K562 (cell line): Measurements from ENCODE around the gene GSTA5.

ENCODE experiments used
- JUN ChIP-seq, 2 experiments: sonication (generic) in 1 of 2; formaldehyde crosslinking in 1 of 2; IDR thresholded peaks; 2 replicates each; pipeline versions ENCODE4 v1.6.1 to v1.8.0; 2012 to 2022; ENCODE audit warnings: borderline replicate concordance in 2 of 2, mild to moderate bottlenecking in 2 of 2, improper control_type of control experiment in 1 of 2, low read depth in 1 of 2, low read length in 1 of 2, missing genetic modification reagents in 1 of 2
- POLR2AphosphoS5 ChIP-seq: IDR thresholded peaks from 2 replicates; pipeline ENCODE4 v1.6.1; 2011; ENCODE audit warnings: mild to moderate bottlenecking, low read depth, low read length, moderate library complexity; ENCODE audit not compliant: control insufficient read depth, insufficient read depth
- SIN3A ChIP-seq, 2 experiments: fragments of 150-350 bp in 1 of 2; IDR thresholded peaks; 2 replicates each; pipeline ENCODE4 v1.6.1; 2011 to 2016; ENCODE audit warnings: borderline replicate concordance in 2 of 2, low read depth in 2 of 2, low read length in 2 of 2, mild to moderate bottlenecking in 2 of 2, moderate library complexity in 2 of 2; ENCODE audit not compliant: control insufficient read depth in 1 of 2
- TF ChIP-seq, protein P1 (sequence below), 3 experiments: IDR thresholded peaks in 2 of 3; conservative IDR thresholded peaks in 1 of 3; 2 replicates each; pipeline ENCODE4 v1.5.1; 2011 to 2012; ENCODE audit warnings: low read length in 3 of 3, mild to moderate bottlenecking in 3 of 3, control low read depth in 2 of 3, improper control_type of control experiment in 1 of 3, inconsistent platforms in 1 of 3, low read depth in 1 of 3, mixed read lengths in 1 of 3, moderate library complexity in 1 of 3; ENCODE audit not compliant: insufficient read depth in 2 of 3
- TF ChIP-seq, protein P2 (sequence below): fragments of 450-650 bp; IDR thresholded peaks from 2 replicates; pipeline ENCODE4 v1.6.1; 2016; ENCODE audit warnings: antibody characterized with exemption

DNA sequence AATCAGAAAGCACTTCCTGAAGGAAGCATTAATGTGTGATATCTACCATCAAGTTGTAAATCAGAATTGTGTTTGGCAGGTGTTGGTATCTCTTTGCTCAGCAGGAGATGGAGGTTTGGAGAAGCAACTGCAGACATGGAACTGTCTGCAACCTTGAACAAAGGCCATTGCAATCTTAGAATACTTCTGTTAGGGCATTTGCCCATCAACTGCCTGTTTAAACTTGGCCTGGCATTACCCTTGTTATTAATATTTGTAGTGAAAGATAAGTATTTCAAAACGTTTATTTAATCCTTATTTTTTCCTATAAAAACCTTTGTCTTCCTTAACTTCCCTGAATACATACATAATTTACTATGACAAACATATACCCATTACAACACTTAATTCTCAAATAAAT lies 14.1 kb downstream of the GSTA5 start:
- TF ChIP-seq, protein P1, sequence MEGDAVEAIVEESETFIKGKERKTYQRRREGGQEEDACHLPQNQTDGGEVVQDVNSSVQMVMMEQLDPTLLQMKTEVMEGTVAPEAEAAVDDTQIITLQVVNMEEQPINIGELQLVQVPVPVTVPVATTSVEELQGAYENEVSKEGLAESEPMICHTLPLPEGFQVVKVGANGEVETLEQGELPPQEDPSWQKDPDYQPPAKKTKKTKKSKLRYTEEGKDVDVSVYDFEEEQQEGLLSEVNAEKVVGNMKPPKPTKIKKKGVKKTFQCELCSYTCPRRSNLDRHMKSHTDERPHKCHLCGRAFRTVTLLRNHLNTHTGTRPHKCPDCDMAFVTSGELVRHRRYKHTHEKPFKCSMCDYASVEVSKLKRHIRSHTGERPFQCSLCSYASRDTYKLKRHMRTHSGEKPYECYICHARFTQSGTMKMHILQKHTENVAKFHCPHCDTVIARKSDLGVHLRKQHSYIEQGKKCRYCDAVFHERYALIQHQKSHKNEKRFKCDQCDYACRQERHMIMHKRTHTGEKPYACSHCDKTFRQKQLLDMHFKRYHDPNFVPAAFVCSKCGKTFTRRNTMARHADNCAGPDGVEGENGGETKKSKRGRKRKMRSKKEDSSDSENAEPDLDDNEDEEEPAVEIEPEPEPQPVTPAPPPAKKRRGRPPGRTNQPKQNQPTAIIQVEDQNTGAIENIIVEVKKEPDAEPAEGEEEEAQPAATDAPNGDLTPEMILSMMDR (IDR thresholded peaks at IDR 0.05 in 2 of 3, conservative IDR thresholded peaks at IDR 0.05 in 1 of 3; ENCODE audit: insufficient read depth in 2 of 3, low read depth in 1 of 3, low read length in 3 of 3) = no peak
- TF ChIP-seq JUN (IDR thresholded peaks at IDR 0.05; ENCODE audit: borderline replicate concordance, low read depth, low read length) = no peak
- TF ChIP-seq JUN (CRISPR knock-in tag; IDR thresholded peaks at IDR 0.05; ENCODE audit: borderline replicate concordance) = no peak
- TF ChIP-seq, protein P2, sequence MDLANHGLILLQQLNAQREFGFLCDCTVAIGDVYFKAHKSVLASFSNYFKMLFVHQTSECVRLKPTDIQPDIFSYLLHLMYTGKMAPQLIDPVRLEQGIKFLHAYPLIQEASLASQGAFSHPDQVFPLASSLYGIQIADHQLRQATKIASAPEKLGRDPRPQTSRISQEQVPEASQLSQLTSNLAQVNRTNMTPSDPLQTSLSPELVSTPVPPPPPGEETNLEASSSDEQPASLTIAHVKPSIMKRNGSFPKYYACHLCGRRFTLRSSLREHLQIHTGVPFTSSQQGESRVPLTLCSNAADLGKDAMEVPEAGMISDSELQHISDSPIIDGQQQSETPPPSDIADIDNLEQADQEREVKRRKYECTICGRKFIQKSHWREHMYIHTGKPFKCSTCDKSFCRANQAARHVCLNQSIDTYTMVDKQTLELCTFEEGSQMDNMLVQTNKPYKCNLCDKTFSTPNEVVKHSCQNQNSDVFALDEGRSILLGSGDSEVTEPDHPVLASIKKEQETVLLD = no peak
- TF ChIP-seq POLR2AphosphoS5 = no peak
- no peak for TF ChIP-seq SIN3A (IDR thresholded peaks at IDR 0.05; ENCODE audit: borderline replicate concordance in 2 of 2, control insufficient read depth in 1 of 2, low read depth in 2 of 2, low read length in 2 of 2)
